ENCODE data around the gene MDC1. TPM values are rescaled to one million over a fixed set of nuclear protein-coding genes. Genes with fewer than 3 reads are reported as not detected.

MDC1 gene
- total RNA-seq, 2 donors from 2014 or later = 11.1 to 16.3 TPM

- intact Hi-C loops (cut with DNase I, micrococcal nuclease) = loop anchor here in 1 of 2 donors (5.0 kb wide), 1 partner anchor 73 kb away; no protein-coding TSS in a partner anchor
- ATAC-seq = peak; percentile 27
- DNase-seq = no peak
Observed at GRCh38 chr6:30748851-30749540, 31.9 kb upstream of the MDC1 start.

- ATAC-seq = peak; percentile 63
- intact Hi-C loops (cut with DNase I, micrococcal nuclease) = loop anchor here in 1 of 2 donors (5.0 kb wide), 1 partner anchor 74 kb away; no protein-coding TSS in a partner anchor
- DNase-seq = peak; percentile 50 to 64
Observed at GRCh38 chr6:30747902-30748769, 31.1 kb upstream of the MDC1 start.

- ATAC-seq = no peak
- DNase-seq = no peak
- intact Hi-C loops (cut with DNase I, micrococcal nuclease) = loop anchor here in 1 of 2 donors (5.0 kb wide), 1 partner anchor 75 kb away; no protein-coding TSS in a partner anchor
Observed at GRCh38 chr6:30747300-30747687, 30.2 kb upstream of the MDC1 start.

GRCh38 chr6:30744054-30744805, 27.1 kb upstream of the MDC1 start, which contains the start of gene IER3:
IER3 (minus strand) TSS chr6:30744547; CDS start chr6:30744518, 29 bp downstream.
- ATAC-seq (peak; percentile 44), DNase-seq (peak; percentile 91 to 94)
- intact Hi-C loops (cut with DNase I, micrococcal nuclease) = loop anchor here in 1 of 2 donors (5.0 kb wide), 2 partner anchors 67 to 133 kb away; no protein-coding TSS in a partner anchor

- ATAC-seq (peak; percentile 22), DNase-seq (peak; percentile 41 to 64)
- intact Hi-C loops (cut with DNase I, micrococcal nuclease) = loop anchor here in 1 of 2 donors (5.0 kb wide), 2 partner anchors 66 to 134 kb away; no protein-coding TSS in a partner anchor
Observed at GRCh38 chr6:30743099-30744053, 26.3 kb upstream of the MDC1 start.

GRCh38 chr6:30742316-30743098, 25.4 kb upstream of the MDC1 start, which contains the start of gene FLOT1:
FLOT1 (minus strand) TSS chr6:30742687; CDS start chr6:30742189, 498 bp downstream.
- DNase-seq (peak; percentile 99), ATAC-seq (peak; percentile 76)
- intact Hi-C loops (cut with DNase I, micrococcal nuclease) = loop anchor here in 1 of 2 donors (5.0 kb wide), 2 partner anchors 65 to 135 kb away; no protein-coding TSS in a partner anchor

- DNase-seq (peak in 1 of 2 donors; percentile 35), ATAC-seq (peak; percentile 22)
- intact Hi-C loops (cut with DNase I, micrococcal nuclease) = loop anchor here in 1 of 2 donors (5.0 kb wide), 2 partner anchors 65 to 135 kb away; no protein-coding TSS in a partner anchor
Observed at GRCh38 chr6:30741789-30742315, 24.8 kb upstream of the MDC1 start.

- peak in 1 of 2 donors; percentile 38 for DNase-seq
- intact Hi-C loops (cut with DNase I, micrococcal nuclease) = loop anchor here in 1 of 2 donors (5.0 kb wide), 2 partner anchors 64 to 136 kb away; no protein-coding TSS in a partner anchor
- ATAC-seq = no peak
Observed at GRCh38 chr6:30741063-30741779, 24.1 kb upstream of the MDC1 start.

- DNase-seq (no peak), ATAC-seq (no peak)
- intact Hi-C loops (cut with DNase I, micrococcal nuclease) = loop anchor here in 1 of 2 donors (5.0 kb wide), 2 partner anchors 63 to 137 kb away; no protein-coding TSS in a partner anchor
Observed at GRCh38 chr6:30740540-30740870, 23.4 kb upstream of the MDC1 start.

GRCh38 chr6:30738532-30738931, 21.5 kb upstream of the MDC1 start:
- intact Hi-C loops (cut with DNase I, micrococcal nuclease) = no loop called here
- ATAC-seq = no peak

GRCh38 chr6:30735668-30736314, 18.7 kb upstream of the MDC1 start:
- DNase-seq = no peak
- intact Hi-C loops (cut with DNase I, micrococcal nuclease) = no loop called here
- ATAC-seq = no peak

More at GRCh38 chr6:30738532-30738931, 21.5 kb upstream of the MDC1 start:
- DNase-seq = no peak

- no peak for DNase-seq
- intact Hi-C loops (cut with DNase I, micrococcal nuclease) = no loop called here
- ATAC-seq = no peak
Observed at GRCh38 chr6:30732237-30732943, 15.3 kb upstream of the MDC1 start.

GRCh38 chr6:30730601-30731435, 13.7 kb upstream of the MDC1 start:
- intact Hi-C loops (cut with DNase I, micrococcal nuclease) = no loop called here
- DNase-seq (peak; percentile 84 to 90), ATAC-seq (peak; percentile 95)
